Astrocyte (in vitro differentiated cells and primary cell): ENCODE results near the gene TLL1.

Source experiments
- CTCF ChIP-seq: IDR thresholded peaks from 2 replicates; pipeline ENCODE4 v1.5.1; 2011; ENCODE audit warnings: low read depth, mild to moderate bottlenecking, inconsistent platforms, low read length, moderate library complexity; ENCODE audit not compliant: insufficient read depth
- EZH2 ChIP-seq: IDR thresholded peaks from 2 replicates; pipeline ENCODE4 v1.6.1; 2012; ENCODE audit warnings: mild to moderate bottlenecking, low read length, inconsistent platforms; ENCODE audit not compliant: insufficient read depth

GRCh38 chr4:165953181-165953580 lies 80.1 kb downstream of the TLL1 start:
- no peak for TF ChIP-seq CTCF
- no peak for TF ChIP-seq EZH2
